AG20443 (cell line): ENCODE measurements around the gene AP2A1.
A peak's percentile ranks its signal among the peaks of the same experiment; 100 is the strongest.

Experiments
- DNase-seq: peaks from one replicate; pipeline ENCODE4 v3.0.0; 2012; ENCODE audit warnings: low spot score, mixed read lengths

AP2A1 gene

GRCh38 chr19:49793561-49793840 lies 26.7 kb downstream of the AP2A1 start:
- DNase-seq: no peak

- no peak for DNase-seq
Observed at GRCh38 chr19:49795615-49796014, 28.8 kb downstream of the AP2A1 start.

GRCh38 chr19:49798574-49798973 lies 31.8 kb downstream of the AP2A1 start:
- DNase-seq: no peak

GRCh38 chr19:49799271-49799797 lies 32.5 kb downstream of the AP2A1 start:
- no peak for DNase-seq

DNA sequence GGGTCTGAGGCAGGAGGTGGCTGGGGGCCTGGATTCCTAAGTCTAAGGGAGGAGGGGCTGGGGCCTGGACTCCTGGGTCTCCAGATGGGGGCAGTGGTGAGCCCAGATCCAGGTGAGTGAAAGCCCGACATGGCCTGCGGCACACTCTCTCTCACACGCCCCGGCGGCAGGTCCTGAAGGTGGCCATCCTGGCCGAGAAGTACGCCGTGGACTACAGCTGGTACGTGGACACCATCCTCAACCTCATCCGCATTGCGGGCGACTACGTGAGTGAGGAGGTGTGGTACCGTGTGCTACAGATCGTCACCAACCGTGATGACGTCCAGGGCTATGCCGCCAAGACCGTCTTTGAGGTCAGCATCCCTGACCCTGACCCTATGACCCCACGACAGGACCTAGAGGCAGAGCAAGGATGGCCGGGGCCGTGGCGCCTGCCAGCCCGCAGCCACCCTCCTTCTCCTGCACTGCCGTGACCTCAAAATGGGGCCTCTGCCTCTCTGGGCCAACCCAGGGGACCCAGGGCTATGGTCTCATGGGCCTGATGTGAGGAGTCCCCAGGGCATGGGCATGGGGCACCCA lies 33.1 kb downstream of the AP2A1 start:
- DNase-seq: no peak

- DNase-seq: no peak
Observed at GRCh38 chr19:49800771-49801170, 34.0 kb downstream of the AP2A1 start.

DNA sequence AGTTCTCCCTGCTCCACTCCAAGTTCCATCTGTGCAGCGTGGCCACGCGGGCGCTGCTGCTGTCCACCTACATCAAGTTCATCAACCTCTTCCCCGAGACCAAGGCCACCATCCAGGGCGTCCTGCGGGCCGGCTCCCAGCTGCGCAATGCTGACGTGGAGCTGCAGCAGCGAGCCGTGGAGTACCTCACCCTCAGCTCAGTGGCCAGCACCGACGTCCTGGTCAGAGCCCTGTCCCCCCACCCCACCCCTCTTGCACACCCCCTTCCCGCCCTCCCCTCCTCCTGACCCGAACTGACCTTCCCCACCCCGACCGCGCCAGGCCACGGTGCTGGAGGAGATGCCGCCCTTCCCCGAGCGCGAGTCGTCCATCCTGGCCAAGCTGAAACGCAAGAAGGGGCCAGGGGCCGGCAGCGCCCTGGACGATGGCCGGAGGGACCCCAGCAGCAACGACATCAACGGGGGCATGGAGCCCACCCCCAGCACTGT lies 34.6 kb downstream of the AP2A1 start:
- DNase-seq: no peak

GRCh38 chr19:49801966-49802661 lies 35.3 kb downstream of the AP2A1 start:
- peak; percentile 88 for DNase-seq

DNA sequence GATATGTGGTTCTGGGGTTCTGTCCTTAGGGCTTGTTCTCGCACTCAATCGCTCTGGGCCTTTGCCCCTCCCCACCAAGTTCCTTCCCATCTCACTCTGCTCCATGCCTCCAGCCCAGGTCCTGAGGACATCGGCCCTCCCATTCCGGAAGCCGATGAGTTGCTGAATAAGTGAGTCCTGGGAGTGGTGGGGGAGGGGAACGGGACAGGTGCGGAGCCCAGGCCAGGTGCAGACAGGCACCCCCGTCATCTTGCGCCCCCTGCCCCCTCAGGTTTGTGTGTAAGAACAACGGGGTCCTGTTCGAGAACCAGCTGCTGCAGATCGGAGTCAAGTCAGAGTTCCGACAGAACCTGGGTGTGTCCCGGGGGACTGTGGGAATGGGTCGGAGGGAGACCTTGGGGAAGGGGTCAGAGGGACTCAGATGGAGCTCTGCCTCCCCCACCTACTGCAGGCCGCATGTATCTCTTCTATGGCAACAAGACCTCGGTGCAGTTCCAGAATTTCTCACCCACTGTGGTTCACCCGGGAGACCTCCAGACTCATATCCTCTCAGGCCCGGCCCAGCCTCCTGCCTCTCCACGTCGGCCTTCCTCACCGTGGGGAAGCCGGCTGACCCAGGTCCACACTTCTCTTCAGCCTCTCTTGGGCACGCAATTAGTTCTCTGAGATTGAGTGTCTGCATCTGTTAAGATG lies 36.2 kb downstream of the AP2A1 start:
- no peak for DNase-seq

DNA sequence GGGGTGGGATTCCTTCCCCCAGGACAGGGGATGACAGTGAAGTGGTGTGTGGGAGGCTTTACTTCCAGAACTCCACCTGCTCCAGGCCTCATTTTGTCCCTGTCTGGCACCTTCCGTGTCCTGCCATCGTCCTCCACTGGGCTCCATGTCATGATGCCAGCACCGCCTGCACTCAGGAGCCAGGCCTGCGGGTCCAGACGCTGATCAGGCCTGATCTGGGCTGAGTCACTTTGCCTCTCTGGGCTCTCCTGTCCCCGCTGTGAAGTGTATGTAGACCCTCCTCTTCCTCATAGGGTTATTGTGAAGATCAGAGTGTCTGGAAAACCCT lies 36.7 kb downstream of the AP2A1 start:
- DNase-seq: no peak

DNA sequence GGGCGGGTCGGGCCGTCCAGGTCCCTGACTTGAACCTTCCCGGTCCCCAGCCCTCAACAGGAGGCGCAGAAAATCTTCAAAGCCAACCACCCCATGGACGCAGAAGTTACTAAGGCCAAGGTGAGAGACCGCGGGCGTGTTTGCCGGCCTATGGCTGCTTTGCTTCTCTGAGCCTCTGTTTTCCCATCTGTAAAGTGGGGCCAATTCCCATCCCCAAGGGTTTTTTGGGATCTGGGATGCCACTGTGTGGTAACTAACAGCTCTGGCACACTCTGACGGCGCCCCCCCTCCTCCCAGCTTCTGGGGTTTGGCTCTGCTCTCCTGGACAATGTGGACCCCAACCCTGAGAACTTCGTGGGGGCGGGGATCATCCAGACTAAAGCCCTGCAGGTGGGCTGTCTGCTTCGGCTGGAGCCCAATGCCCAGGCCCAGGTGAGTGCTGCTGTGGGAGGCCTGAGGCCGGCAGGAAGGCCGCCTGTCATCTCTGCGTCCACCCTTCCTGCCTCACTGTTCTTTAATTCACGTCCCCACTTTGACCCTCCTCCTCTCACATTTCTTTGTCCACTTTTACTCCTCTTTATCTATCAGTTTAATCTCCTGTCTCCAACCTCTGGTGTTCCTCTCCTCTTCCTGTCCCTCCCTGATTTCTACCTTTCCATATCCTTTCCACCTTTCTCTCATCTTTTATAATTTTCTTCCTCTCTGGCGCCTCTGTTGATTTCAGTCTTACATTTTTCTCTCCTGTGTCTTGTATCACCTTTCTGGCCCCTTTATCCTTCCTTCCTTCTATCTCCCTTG lies 39.2 kb downstream of the AP2A1 start:
- no peak for DNase-seq

GRCh38 chr19:49806620-49806959 lies 39.8 kb downstream of the AP2A1 start:
- no peak for DNase-seq

- no peak for DNase-seq
Observed at GRCh38 chr19:49807058-49807903, 40.5 kb downstream of the AP2A1 start.

- no peak for DNase-seq
Observed at GRCh38 chr19:49807904-49808675, 41.3 kb downstream of the AP2A1 start.

GRCh38 chr19:49808711-49809159 lies 41.9 kb downstream of the AP2A1 start:
- peak; percentile 97 for DNase-seq

GRCh38 chr19:49809160-49809940 lies 42.5 kb downstream of the AP2A1 start:
- peak; percentile 58 for DNase-seq

- no peak for DNase-seq
Observed at GRCh38 chr19:49809941-49810389, 43.2 kb downstream of the AP2A1 start.

- no peak for DNase-seq
Observed at GRCh38 chr19:49811328-49811727, 44.5 kb downstream of the AP2A1 start.

DNA sequence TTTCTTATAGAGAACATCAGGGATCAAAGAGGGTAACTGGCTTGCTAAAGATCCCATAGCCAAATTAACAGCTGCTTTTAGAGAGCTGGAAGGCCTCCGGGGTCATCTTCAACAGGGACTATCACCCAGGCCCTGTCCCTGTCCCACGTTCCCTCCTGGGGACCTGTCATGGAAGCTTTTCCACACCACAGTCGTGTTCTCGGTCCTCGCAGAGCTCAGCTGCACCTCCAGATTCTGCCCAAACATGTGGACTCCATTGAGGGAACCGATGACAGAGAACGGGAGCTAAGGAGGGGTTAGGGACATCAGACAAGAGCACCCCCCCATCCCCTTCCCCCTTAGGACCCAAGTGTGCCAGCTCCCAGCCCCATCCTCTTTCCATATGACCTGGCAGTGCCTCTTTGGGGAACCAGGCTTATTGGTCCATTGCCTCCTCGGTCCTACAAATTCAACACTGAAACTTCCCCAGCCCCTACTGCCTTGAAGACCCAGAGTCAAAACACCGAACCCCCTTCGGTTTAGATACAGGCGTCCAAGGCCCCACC lies 45.7 kb downstream of the AP2A1 start:
- no peak for DNase-seq
